ENCODE results near the gene EPHA2. TPM values are rescaled to one million over a fixed set of nuclear protein-coding genes. Genes with fewer than 3 reads are reported as not detected.

The EPHA2 gene
- polyA plus RNA-seq, 1 experiment, result 26.5 TPM

DNA sequence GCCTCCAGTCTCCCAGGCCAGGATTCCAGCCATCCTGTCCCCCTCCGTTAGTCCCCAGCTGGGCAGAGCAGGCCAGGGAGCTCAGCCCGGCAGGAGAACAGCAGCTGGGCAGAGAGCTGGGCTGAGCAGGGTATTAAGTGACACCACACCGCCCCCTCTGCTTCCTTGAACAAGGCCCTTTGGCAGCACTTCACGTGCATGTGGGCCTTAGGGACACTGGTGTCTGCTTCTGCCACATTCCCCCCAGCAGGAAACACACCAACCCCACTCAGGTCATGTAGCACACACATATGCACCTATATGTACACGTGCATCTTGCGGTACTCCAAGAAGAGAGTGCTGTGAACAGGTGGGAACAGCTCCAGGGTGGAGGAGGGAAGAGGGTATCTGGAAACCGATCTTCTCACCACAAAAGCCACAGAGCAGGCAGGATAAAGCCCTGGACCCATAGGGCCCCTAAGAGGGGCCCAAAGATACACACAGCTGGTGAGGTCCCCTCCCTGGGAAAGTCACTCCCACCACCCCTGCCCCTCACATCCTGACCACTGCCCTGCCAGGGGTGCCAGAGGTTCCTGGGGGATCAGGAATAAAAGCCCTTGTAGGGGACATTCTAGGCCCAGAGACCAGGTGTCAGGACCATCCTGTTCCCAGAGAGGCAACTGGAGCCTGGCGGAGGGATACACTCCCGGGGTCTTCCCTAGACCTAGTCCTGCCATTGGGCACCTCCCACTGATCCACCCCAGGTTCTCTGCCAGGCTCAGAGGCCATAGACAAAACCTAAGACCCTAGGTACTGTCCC lies 4.5 kb downstream of the EPHA2 start:
- TF ChIP-seq, protein P1, sequence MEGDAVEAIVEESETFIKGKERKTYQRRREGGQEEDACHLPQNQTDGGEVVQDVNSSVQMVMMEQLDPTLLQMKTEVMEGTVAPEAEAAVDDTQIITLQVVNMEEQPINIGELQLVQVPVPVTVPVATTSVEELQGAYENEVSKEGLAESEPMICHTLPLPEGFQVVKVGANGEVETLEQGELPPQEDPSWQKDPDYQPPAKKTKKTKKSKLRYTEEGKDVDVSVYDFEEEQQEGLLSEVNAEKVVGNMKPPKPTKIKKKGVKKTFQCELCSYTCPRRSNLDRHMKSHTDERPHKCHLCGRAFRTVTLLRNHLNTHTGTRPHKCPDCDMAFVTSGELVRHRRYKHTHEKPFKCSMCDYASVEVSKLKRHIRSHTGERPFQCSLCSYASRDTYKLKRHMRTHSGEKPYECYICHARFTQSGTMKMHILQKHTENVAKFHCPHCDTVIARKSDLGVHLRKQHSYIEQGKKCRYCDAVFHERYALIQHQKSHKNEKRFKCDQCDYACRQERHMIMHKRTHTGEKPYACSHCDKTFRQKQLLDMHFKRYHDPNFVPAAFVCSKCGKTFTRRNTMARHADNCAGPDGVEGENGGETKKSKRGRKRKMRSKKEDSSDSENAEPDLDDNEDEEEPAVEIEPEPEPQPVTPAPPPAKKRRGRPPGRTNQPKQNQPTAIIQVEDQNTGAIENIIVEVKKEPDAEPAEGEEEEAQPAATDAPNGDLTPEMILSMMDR (IDR thresholded peaks at IDR 0.05; ENCODE audit: insufficient read depth, low read depth, low read length), result no peak; the same call in 1 of the 2 replicates
- ChIA-PET POLR2A (no interaction called here), CTCF (interaction anchor here (0.6 to 13.9 kb wide), 7 partner anchors 17 to 77 kb away, joined by 3 to 179 read pairs (median 5); no protein-coding TSS in a partner anchor)
- no peak for DNase-seq (ENCODE audit: low read depth)
- H3K36me3 ChIP-seq (ENCODE audit: control insufficient read depth, insufficient read depth, low read length), result peaks cover 24% of the 10 kb centered on the region
- H3K27me3 ChIP-seq (ENCODE audit: control insufficient read depth, insufficient read depth, low read length), result no peaks in the 10 kb centered on the region
- H3K4me3 ChIP-seq (ENCODE audit: low read depth, low read length), result no peak overlapping the region

DNA sequence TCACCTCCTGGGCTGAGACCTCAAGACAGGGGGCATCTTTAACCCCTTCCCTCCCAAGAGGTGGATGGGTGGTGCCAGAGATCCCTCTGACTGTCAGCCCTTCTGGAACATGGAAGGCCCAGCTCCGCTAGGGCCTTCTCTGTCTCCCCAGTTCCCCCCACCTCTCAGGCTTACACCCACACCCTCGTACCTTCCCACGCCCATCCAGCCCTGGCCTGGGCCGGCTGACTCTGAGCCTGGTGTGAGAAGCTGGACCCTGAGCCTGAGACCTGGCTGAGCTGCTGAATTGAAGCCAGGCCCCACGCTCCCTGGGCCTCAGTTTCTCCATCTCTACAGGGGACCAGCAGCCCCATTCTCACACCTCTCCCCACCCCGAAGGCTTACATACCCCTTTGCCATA lies 5.4 kb downstream of the EPHA2 start:
- no peak overlapping the region for H3K4me3 ChIP-seq (ENCODE audit: low read depth, low read length)
- ChIA-PET POLR2A (no interaction called here), CTCF (interaction anchor here (0.6 to 13.9 kb wide), 7 partner anchors 18 to 76 kb away, joined by 3 to 179 read pairs (median 5); no protein-coding TSS in a partner anchor)
- TF ChIP-seq, protein P1 (IDR thresholded peaks at IDR 0.05; ENCODE audit: insufficient read depth, low read depth, low read length), result no peak
- no peak for DNase-seq (ENCODE audit: low read depth)
- no peaks in the 10 kb centered on the region for H3K27me3 ChIP-seq (ENCODE audit: control insufficient read depth, insufficient read depth, low read length)
- peaks cover 24% of the 10 kb centered on the region for H3K36me3 ChIP-seq (ENCODE audit: control insufficient read depth, insufficient read depth, low read length)

DNA sequence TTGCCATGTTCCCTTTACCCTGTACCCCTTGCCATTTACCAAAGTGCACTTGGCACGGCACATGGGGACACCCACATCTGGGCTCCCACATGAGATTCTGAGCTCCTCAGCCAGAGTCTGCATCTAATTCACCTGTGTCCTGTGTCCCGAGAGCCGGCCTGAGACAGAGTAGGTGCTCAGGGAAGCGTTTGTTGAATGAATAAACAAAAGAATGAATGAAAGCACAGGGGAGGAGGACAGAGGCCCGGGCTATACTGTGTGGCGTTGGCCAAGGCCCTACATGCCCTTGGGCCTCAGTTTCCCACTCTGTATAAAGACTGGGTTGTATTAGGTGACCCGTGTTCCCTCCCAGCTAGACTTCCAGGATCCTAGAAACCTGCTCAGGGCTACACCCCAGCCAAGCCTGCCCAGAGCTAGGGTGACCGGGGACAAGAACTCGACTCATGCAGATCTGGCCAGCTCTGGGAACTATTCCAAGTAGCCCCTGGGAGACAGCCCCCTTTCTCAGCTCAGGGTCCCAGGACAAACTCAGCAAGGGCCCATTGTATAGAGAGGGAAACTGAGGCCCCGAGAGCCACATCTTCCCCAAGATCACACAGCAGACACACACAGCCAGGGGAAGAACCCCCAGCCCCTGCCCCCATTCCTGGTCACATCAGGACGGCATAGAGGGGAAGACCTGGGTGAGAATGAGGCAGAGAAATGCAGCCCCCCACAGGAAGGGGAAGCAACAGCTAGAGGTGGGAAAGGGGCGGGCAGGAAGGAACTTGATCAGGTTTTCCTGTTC lies 6.0 kb downstream of the EPHA2 start:
- ChIA-PET CTCF (interaction anchor here (1.0 to 13.9 kb wide), 4 partner anchors 19 to 69 kb away, joined by 3 to 179 read pairs (median 4); no protein-coding TSS in a partner anchor), POLR2A (no interaction called here)
- TF ChIP-seq, protein P1 (IDR thresholded peaks at IDR 0.05; ENCODE audit: insufficient read depth, low read depth, low read length), result no peak
- H3K36me3 ChIP-seq (ENCODE audit: control insufficient read depth, insufficient read depth, low read length), result peaks cover 24% of the 10 kb centered on the region
- DNase-seq (ENCODE audit: low read depth), result no peak
- H3K4me3 ChIP-seq (ENCODE audit: low read depth, low read length), result no peak overlapping the region
- no peaks in the 10 kb centered on the region for H3K27me3 ChIP-seq (ENCODE audit: control insufficient read depth, insufficient read depth, low read length)

DNA sequence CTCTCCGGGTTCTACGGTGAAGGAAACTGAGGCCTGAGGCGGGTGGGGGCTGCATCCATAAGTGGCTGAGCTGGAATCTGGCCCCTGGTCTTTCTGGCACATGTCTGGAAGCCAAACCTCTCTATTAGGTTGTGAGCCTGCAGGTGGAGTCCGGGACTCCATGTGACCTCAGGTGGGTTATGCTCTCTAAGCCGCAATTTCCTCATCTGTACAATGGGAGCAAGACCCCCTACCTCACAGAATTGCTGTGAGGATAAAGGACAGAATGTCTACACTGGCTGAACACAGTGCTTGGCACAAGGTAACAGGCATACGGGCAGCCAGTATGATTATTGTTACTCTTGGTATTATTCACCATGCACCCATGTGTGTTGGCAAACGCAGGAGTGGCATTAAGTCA lies 6.7 kb downstream of the EPHA2 start:
- peaks cover 24% of the 10 kb centered on the region for H3K36me3 ChIP-seq (ENCODE audit: control insufficient read depth, insufficient read depth, low read length)
- CTCF ChIA-PET, result interaction anchor here (1.9 to 13.9 kb wide), 2 partner anchors 9 to 68 kb away, joined by 4 to 179 read pairs; no protein-coding TSS in a partner anchor

More for the DNA sequence above, 6.7 kb downstream of the EPHA2 start:
- POLR2A ChIA-PET, result no interaction called here
- H3K27me3 ChIP-seq (ENCODE audit: control insufficient read depth, insufficient read depth, low read length), result no peaks in the 10 kb centered on the region
- DNase-seq (ENCODE audit: low read depth), result no peak
- H3K4me3 ChIP-seq (ENCODE audit: low read depth, low read length), result no peak overlapping the region
- TF ChIP-seq, protein P1 (IDR thresholded peaks at IDR 0.05; ENCODE audit: insufficient read depth, low read depth, low read length), result no peak

Measured in BJ (cell line).